IPS-18c (cell line): ENCODE measurements around the gene ICA1.

ENCODE experiments used
- H3K4me3 ChIP-seq: 2 replicates; pipeline ENCODE4 v1.7.0; 2013; ENCODE audit warnings: low read depth, mild to moderate bottlenecking, low read length, moderate library complexity; ENCODE audit not compliant: insufficient read depth
- H3K9me3 ChIP-seq: one replicate; pipeline ENCODE4 v1.6.1; 2013; ENCODE audit warnings: mild to moderate bottlenecking, low read length, moderate library complexity; ENCODE audit not compliant: control insufficient read depth, insufficient read depth

ICA1 gene

DNA sequence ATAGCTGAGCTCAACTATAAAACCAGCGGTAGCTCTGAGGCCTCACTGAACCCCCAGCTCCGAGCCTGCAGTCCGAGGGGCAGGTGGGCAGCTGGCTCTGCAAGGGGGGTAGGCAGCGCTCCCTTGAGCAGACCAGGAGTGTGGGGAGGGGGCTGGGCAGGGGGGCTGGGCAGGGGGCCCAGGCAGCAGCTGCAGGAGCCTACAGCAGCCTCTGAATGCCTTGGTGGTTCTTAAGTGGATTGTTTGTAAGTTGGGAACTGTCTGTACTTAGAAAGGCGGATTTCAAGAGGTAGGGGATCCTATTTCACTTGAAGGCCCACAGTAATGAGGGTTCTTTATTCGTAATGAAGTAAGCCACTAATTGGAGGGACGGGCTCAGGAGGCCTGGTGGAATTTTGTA lies 72.3 kb downstream of the ICA1 start:
- no peak overlapping the region for H3K4me3 ChIP-seq

DNA sequence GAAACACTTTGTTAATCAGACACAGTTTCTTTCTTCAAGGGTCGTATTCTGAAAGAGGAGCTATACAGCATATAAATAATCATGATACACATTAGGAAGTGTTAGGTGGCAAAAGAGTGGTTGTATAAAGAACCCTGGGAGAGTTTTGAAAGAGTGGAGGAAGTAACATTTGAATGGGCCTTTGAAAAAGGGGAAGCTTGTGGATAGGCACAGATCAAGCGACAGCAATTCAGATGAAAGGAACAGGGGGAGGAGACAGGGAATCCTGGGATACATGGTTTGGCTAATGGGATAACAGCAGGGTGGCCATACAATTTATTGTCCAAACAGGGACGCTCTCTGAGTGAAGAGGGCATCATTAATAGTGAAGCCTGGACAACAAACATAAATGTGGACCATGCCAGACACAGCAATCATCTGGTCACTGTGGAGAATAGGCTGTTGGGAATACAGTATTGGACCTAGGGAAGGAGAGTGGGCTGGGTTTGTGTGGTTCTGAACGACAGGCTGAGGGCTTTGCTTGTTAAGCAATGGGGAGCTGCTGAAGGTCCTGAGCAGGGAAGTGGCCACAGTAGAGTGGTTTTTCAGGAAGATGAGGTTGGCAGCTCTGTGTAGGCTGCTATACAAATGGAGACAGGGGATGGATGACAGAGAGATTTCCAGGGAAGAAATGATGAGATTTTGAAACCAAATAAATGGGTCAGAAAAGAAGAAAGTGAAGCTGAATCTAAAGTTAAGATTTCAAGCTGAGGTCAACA lies 75.9 kb downstream of the ICA1 start:
- Histone ChIP-seq H3K9me3 (peaks cover 3% of the 10 kb centered on the region), H3K4me3 (no peak overlapping the region)

More for the DNA sequence above, 72.3 kb downstream of the ICA1 start:
- peaks cover 3% of the 10 kb centered on the region for H3K9me3 ChIP-seq

DNA sequence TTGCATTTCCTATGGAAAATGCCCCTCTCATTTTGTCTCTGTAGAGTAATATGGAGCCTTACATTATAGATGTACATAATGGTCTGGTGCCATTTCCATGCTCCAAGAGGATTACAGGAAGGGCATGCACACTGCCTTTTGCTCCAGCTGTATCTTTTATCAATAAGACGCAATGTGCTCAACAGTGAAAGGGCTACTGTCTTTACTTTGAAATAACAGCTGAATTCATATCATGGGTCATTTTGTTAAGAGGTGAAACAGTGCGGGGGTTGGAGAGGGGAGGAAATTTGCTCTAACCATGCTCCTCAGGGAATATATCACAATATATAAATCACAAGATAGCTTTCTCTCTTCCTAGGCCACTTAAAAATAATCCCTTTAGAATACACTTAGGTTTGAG lies 77.7 kb downstream of the ICA1 start:
- H3K9me3 ChIP-seq: peaks cover 2% of the 10 kb centered on the region
- H3K4me3 ChIP-seq: no peak overlapping the region

DNA sequence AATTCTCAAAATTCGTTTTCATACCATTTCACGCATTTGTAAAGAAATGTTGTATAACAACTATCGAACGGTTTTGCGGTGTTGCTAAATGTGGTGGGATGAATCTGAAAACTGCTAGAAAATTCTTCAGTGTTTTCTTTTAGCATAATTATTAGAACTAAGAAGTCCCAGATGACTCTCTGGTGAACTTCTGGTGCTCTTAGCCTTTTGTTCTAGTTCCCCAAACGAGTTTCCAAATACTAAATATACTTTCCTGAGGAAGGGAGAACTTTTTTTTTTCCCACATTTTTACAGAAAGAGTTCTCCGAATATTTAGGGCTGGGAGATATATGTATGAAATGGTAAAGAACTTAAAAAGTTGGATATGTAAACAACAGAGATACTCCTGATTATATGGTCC lies 82.5 kb downstream of the ICA1 start:
- Histone ChIP-seq H3K4me3 (no peak overlapping the region), H3K9me3 (no peaks in the 10 kb centered on the region)

DNA sequence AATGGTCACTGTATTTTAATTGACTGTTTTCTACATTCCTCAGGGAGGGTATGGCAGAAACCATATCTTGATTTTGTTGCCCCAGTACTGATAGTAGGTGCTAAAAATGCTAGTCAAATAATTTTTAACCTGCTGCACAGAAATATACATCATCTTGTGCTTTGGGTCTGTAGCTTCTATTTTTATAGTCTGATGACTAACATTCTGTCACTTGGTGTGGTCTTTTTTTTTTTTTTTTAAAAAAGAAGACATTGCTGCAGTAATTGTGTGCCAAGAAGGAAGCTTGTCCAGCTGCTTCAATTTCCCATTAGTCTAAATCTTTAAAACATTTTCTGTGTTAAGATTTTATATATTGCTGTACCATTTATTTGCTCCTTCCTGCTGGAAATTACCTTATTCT lies 83.6 kb downstream of the ICA1 start:
- Histone ChIP-seq H3K4me3 (no peak overlapping the region), H3K9me3 (no peaks in the 10 kb centered on the region)

DNA sequence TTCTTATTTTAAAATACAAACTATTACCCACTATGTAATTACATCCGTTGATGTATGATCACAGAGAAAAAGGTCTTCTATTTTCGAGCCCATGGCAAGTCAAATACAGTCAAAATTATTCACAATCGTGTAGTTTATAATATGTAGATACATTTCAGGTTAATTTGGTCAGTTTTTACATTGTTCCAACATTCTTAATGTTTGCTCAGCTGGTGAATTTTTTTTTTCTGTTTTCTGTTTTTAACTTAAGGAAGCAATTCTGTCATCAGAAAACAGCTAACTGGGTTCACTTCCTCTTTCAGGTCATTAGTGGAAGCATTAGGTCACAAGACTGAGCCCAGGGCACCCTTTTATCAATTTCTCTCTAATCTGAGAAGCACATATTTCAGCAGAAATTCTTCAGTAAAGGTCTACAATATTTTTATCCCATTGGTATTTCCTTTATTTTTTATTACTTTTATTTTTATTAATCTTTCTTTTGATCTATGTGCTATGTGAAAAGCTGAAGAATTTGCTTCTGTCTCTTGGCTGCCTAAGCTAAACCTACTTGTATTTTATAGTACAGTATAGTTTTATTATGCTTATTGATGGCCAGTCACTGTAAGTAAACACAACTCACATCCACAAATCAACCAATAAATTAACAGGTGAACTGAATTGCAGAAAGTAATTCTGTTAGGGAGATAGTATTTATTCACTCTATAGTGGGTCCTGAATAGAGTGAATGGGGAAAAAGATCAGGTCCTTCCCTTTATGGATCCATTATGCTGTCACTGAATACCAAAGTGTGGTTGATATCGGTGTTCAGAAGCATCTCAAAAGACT lies 84.6 kb downstream of the ICA1 start:
- H3K4me3 ChIP-seq: no peak overlapping the region
- no peaks in the 10 kb centered on the region for H3K9me3 ChIP-seq

DNA sequence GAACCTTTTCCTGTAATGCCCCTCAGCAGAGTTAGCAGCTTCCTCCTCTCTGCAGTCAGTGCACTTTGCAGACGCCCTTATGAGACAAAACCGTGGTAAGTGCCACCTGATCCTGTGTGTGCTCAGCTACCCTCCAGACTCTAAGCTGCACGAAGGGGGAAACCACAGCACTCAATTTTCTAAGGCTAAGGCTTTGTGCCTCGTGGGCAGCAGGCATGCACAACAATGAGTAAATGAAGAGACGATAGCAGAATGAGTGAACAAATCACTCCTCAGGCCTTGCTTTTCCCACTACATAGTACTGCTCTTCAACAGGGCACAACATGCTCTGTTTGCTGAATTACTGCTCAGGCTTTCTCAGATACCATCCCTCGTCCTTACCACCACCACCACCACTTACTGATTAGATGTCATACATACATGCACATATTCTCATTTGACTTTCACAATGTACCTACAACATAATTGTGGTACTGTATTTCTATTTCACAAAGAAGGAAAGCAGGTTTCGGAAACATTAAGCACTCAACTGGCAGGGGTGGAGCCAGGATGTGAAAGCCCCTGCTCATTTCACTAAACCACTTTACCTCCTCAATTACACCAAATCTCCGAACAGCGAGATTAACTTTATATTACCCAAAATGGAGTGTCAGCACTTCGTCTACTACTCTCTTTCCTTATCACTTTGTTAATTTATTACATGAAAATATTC lies 85.4 kb downstream of the ICA1 start:
- Histone ChIP-seq H3K9me3 (no peaks in the 10 kb centered on the region), H3K4me3 (no peak overlapping the region)

DNA sequence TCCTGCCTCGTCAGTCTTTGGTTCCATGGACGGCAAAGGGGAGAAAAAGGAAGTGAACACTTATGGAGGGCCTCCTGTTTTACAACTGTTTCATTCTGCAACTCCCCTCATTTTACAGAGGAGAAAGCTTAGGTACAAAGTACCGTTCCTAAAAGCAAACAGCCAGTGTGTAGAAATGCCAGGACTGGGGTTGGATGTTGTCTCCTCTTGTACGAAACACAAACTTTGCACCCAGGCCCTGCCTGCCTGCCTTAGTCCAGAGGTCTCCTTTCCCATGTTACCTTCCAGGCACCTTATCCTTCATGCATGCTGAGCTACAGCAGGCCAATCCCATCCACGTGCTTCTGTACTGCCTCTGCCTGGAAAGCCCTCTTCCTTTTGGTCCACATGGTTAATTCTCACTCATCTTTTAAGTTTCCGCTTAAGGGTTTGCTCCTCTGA lies 86.0 kb downstream of the ICA1 start:
- Histone ChIP-seq H3K4me3 (no peak overlapping the region), H3K9me3 (no peaks in the 10 kb centered on the region)

DNA sequence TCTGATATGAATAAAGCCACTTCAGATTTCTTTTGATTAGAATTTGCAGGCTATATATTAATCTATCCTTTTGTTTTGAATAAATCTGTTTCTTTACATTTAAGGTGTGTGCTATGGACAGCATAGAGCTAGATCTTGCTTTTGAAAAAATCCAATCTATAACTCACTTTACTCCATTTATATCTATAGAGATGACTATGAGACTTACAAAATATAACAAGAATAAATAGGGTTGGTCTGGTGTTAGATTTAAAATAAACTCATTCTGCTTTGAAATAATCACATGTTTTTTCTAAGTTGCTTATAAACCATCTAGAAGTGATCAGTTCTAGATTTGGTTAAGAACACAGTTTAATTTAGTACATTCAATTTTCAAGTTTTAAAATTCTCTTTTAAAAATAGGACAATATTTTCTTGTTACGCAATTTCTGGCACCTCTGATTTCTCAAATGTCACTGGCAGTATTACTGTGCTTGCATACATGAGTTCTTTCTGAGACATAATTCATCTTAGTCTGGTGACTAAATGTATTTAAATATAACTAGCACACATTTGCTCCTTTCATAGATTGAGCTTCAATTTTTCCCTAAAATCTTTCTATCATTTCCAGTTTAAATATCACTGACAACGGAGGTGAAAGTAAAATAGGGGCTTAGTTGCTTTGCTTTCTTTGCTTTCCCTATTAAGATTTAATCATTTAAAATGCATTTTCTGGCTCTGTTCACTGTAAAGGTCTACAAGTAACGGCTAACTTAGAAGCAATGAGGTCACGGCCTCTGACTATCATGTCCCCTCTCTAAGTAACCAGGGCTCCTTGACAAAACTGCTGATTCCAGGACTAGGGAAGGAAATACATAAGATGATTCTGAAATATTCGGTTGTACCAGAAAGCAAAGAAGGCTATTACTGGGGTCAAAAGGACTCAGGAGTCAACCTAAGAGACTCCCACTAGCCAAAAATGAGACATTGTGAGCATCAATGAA lies 89.3 kb downstream of the ICA1 start:
- H3K4me3 ChIP-seq: no peak overlapping the region
- H3K9me3 ChIP-seq: no peaks in the 10 kb centered on the region

DNA sequence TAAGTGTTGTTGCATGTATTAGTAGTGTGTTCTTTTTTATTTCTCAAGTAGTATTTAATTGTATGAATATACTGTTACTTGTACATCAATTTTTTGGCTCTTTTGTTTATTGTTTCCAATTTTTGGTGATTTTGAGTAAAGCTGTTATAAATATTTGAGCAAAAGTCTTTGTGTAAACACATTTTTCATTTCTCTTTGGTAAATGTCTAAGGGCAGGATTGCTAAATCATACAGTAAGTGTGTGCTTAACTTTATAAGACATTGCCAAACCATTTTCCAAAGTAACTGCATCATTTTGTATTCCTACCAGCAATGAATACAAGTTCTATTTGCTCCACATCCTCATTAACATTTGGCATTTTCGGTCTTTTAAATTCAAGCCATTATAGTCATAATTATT lies 92.8 kb downstream of the ICA1 start:
- no peaks in the 10 kb centered on the region for H3K9me3 ChIP-seq
- H3K4me3 ChIP-seq: no peak overlapping the region

DNA sequence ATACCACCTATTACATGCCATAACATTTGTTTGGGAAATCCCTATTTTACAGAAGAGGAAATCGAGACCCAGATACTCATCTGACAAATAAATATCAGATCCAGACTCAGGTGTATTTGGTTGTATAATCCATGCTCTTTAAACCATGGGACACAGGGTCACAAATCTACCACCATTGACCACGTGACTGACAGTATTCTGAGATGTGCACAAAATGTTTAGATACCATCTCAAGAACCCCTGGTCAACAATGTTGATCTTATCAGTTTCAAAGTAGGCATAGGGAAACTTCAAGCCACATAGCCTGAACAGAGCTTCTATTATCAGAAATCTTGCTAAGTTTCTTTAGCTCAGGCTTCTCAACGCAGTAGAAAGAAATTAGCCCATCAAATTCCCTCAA lies 93.6 kb downstream of the ICA1 start:
- Histone ChIP-seq H3K9me3 (no peaks in the 10 kb centered on the region), H3K4me3 (no peak overlapping the region)

DNA sequence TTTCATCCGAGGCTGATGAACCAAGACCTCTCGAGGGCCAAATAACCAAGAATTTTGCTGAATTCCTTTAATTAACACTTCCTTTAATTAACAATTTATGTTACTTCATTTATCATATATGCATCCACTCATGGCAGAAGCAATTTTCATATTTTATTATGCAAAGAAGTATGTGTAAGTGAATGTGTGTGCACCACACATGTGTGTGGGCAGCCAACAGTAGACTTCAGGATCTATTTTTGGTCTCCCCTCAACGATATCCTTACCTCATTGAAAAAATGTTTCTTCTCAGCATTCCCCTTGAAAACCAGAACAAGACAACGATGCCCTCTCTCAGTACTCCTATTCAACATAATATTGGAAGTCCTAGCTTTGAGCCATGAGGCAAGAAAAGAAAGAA lies 96.8 kb downstream of the ICA1 start:
- Histone ChIP-seq H3K4me3 (no peak overlapping the region), H3K9me3 (no peaks in the 10 kb centered on the region)

DNA sequence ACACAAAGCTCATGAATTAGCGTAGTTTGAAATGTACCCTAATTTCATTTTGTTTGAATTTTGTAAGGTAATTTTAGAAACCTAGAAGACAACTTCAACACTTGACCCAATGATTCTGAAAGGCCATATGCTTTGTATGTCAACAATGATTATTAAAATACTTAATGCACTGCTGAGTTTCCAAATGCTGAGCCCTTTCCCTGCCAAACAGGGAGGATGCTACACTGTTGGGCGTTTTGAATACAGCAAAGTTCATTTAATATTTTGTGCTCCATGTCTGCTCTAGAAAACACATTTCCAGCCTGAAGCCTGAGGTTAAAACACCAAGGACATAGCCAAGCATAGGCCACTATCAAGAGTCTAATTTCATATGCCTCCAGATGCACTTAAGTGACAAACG lies 99.8 kb downstream of the ICA1 start:
- Histone ChIP-seq H3K9me3 (no peaks in the 10 kb centered on the region), H3K4me3 (no peak overlapping the region)

DNA sequence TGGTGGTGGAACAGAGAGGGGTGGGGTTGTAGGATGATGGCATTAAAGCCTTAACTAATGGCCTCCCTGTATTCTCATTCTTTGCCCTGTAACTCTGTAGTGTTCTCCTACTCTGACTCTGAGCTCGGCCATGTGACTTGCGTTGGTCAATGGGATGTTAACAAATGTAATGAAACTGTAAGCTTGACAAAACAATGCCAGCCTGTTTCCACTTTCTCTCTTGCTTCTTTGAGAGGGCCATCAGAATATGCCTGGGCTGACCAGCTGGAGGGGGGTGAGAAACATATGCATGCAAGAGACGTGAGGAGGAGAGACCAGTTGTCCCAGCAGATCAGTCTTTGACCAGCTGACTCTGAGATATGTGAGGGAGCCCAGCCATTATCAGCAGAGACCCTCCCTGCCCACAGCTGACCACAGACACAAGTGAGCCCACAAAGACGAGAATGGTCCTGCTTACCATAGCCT lies 100.6 kb downstream of the ICA1 start:
- Histone ChIP-seq H3K9me3 (no peaks in the 10 kb centered on the region), H3K4me3 (no peak overlapping the region)

DNA sequence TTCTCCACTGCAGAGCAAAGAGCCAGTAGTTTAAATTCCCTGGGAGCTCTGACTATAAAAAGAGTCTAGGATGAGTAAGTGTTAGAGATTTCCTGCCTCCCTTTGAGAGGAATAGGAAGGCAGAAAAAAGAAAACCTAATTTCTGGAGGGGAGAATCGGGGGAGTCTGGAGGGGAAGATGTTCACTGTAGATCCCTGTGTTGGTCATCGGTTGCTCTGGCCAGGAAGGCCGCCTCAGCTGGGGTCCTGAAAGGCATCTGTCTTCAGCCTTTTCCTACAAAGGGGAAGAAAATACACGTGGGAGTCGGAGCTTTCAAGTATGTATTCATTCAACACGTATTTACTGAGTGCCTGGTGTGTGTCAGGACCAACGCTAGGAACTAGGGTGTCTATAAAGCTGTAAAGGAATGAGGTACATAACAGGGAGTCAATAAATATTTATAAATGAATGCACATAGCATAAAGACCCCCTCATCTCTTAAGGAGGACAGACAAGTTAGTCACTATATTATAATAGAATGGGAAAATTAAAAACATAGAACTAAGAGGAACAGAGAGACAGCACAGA lies 101.1 kb downstream of the ICA1 start:
- no peaks in the 10 kb centered on the region for H3K9me3 ChIP-seq
- H3K4me3 ChIP-seq: no peak overlapping the region

DNA sequence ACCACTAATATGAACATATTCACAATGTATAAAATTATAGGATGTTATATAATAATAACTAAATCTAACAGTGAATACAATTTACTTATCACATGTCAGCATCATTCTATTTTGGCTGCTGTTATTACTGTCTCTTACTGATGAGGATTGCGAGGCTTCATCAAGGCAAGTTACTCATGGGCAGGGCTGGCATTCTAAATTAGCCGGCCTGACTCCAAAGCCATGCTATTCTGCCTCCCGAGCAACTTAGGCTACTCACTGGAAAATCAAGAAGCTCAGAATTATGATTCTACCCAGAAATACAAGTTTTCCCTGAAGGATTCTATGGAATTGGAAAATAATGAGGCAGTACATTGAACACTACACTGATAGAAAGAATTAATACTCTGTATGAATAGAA lies 101.7 kb downstream of the ICA1 start:
- no peak overlapping the region for H3K4me3 ChIP-seq
- no peaks in the 10 kb centered on the region for H3K9me3 ChIP-seq
